Esophagus muscularis mucosa (tissue), 4 donors: ENCODE measurements around the gene PLB1. TPM values are rescaled to one million over a fixed set of nuclear protein-coding genes. Genes with fewer than 3 reads are reported as not detected.

ENCODE experiments used
- DNase-seq: peaks from one replicate; pipeline ENCODE4 v3.0.0-alpha.2; 2017; ENCODE audit errors: extremely low spot score
- H3K27ac ChIP-seq, 4 donors: fragments of 200-600 bp; sonication (generic); replicated peaks in 1 of 4; 1 replicate in 3 of 4; 2 replicates in 1 of 4; pipeline ENCODE4 v1.5.1; 2016 to 2019; ENCODE audit warnings: mild to moderate bottlenecking in 1 of 4
- H3K27me3 ChIP-seq, 4 donors: fragments of 200-600 bp; sonication (generic); one replicate each; pipeline versions ENCODE4 v1.5.1 to v1.6.0; 2016 to 2019
- H3K36me3 ChIP-seq, 4 donors: fragments of 200-600 bp; sonication (generic); one replicate each; pipeline ENCODE4 v1.5.1; 2016 to 2019
- H3K4me1 ChIP-seq, 4 donors: fragments of 200-600 bp; sonication (generic); one replicate each; pipeline ENCODE4 v1.5.1; 2016 to 2019
- H3K4me3 ChIP-seq, 4 donors: fragments of 200-600 bp; sonication (generic); 1 replicate in 2 of 4; 2 replicates in 2 of 4; pipeline ENCODE4 v1.5.1; 2016 to 2019; ENCODE audit warnings: mild to moderate bottlenecking in 4 of 4, moderate library complexity in 1 of 4
- H3K9me3 ChIP-seq, 4 donors: fragments of 200-600 bp; sonication (generic); 1 replicate in 3 of 4; 2 replicates in 1 of 4; pipeline ENCODE4 v1.5.1; 2016 to 2019
- CTCF ChIP-seq, 3 experiments: fragments of 200-600 bp in 2 of 3; fragments of 450-650 bp in 1 of 3; sonication (generic) in 2 of 3; IDR thresholded peaks; one replicate each; pipeline ENCODE4 v1.5.1; 2017 to 2019; ENCODE audit warnings: antibody characterized with exemption in 3 of 3, mild to moderate bottlenecking in 2 of 3, moderate library complexity in 1 of 3
- EP300 ChIP-seq: sonication (generic); formaldehyde crosslinking; IDR thresholded peaks from one replicate; pipeline ENCODE4 v1.6.1; 2017; ENCODE audit warnings: antibody characterized with exemption
- POLR2A ChIP-seq: fragments of 450-650 bp; IDR thresholded peaks from one replicate; pipeline ENCODE4 v1.6.1; 2017; ENCODE audit warnings: antibody characterized with exemption, moderate library complexity, mild to moderate bottlenecking, low read depth
- POLR2AphosphoS5 ChIP-seq, 2 donors: sonication (generic); formaldehyde crosslinking; IDR thresholded peaks; one replicate each; pipeline ENCODE4 v1.6.1; 2017; ENCODE audit warnings: antibody characterized with exemption in 2 of 2
- WGBS: methylation state at CpG from one replicate; pipeline ENCODE4 v1.1.5; 2018; 5-methylcytosine and 5-hydroxymethylcytosine counted together
- intact Hi-C: fragments of 100-400 bp; cut with DNase I; formaldehyde crosslinking; loops from one replicate; pipeline ENCODE4 v1.15.1; 2023
- total RNA-seq, 4 donors: library from RNA; depleted of rRNA; stranded (reverse); fragments of >200 nt; gene quantifications; one replicate each; pipeline versions ENCODE4 v1.1.0 to v1.2.1, GENCODE V29; 2016

PLB1 gene
- total RNA-seq, 4 donors from 2014 or later: 2.5 to 11.1 (median 7.7) TPM

- Histone ChIP-seq H3K27me3 (no peaks in the 10 kb centered on the region), H3K4me3 (no peak overlapping the region), H3K27ac (peak overlapping the region; percentile 92 to 98 (median 96)), H3K36me3 (no peaks in the 10 kb centered on the region), H3K9me3 (no peaks in the 10 kb centered on the region), H3K4me1 (peaks cover 11 to 83% (median 72%) of the 10 kb centered on the region in 4 donors)
- DNase-seq: no peak
- intact Hi-C loops: no loop called here
- TF ChIP-seq POLR2AphosphoS5 (IDR thresholded peaks at IDR 0.05): no peak
- no peak for TF ChIP-seq POLR2A
- no peak for TF ChIP-seq EP300
- TF ChIP-seq CTCF (IDR thresholded peaks at IDR 0.05): no peak
- 66% methylated on average over 4 of the region's 4 CpGs for WGBS
These were observed 153.0 kb downstream of the PLB1 start for GRCh38 chr2:28648671-28649395.

GRCh38 chr2:28649481-28650265 lies 153.8 kb downstream of the PLB1 start:
- TF ChIP-seq POLR2AphosphoS5 (IDR thresholded peaks at IDR 0.05) (no peak), POLR2A (no peak), EP300 (no peak), CTCF (IDR thresholded peaks at IDR 0.05) (no peak)
- no peak for DNase-seq
- peak overlapping the region; percentile 92 to 98 (median 96) for H3K27ac ChIP-seq
- no peak overlapping the region for H3K4me3 ChIP-seq
- no peaks in the 10 kb centered on the region for H3K9me3 ChIP-seq
- WGBS: 88% methylated on average over 8 of the region's 8 CpGs
- no peaks in the 10 kb centered on the region for H3K36me3 ChIP-seq
- peaks cover 16 to 83% (median 71%) of the 10 kb centered on the region in 4 donors for H3K4me1 ChIP-seq
- intact Hi-C loops: no loop called here
- no peaks in the 10 kb centered on the region for H3K27me3 ChIP-seq

GRCh38 chr2:28650266-28650584 lies 154.4 kb downstream of the PLB1 start:
- H3K9me3 ChIP-seq: no peaks in the 10 kb centered on the region
- no peak for DNase-seq
- TF ChIP-seq POLR2AphosphoS5 (IDR thresholded peaks at IDR 0.05) (no peak), CTCF (IDR thresholded peaks at IDR 0.05) (no peak), EP300 (no peak), POLR2A (no peak)
- peaks cover 17 to 83% (median 71%) of the 10 kb centered on the region in 4 donors for H3K4me1 ChIP-seq
- intact Hi-C loops: no loop called here
- no peaks in the 10 kb centered on the region for H3K36me3 ChIP-seq
- H3K27ac ChIP-seq: peak overlapping the region in 3 of 4 donors; percentile 92 to 97 (median 94)
- 65% methylated on average over 4 of the region's 4 CpGs for WGBS
- no peaks in the 10 kb centered on the region for H3K27me3 ChIP-seq
- no peak overlapping the region for H3K4me3 ChIP-seq

- Histone ChIP-seq H3K36me3 (no peaks in the 10 kb centered on the region), H3K4me1 (peaks cover 12 to 83% (median 63%) of the 10 kb centered on the region in 4 donors), H3K4me3 (no peak overlapping the region), H3K27me3 (no peaks in the 10 kb centered on the region), H3K27ac (peak overlapping the region in 1 of 4 donors; percentile 12), H3K9me3 (no peaks in the 10 kb centered on the region)
- no peak for DNase-seq
- 23% methylated on average over 1 of the region's 1 CpG for WGBS
- intact Hi-C loops: no loop called here
- TF ChIP-seq EP300 (no peak), POLR2AphosphoS5 (IDR thresholded peaks at IDR 0.05) (no peak), CTCF (IDR thresholded peaks at IDR 0.05) (no peak), POLR2A (no peak)
These were observed 156.4 kb downstream of the PLB1 start for GRCh38 chr2:28652217-28652616.
